ENCODE data around the gene NPC1L1.

The NPC1L1 gene

GRCh38 chr7:44583146-44583865, 42.2 kb upstream of the NPC1L1 start:
- no peak for DNase-seq (ENCODE audit: low read depth in 1 of 2, low spot score in 1 of 2)
- Histone ChIP-seq H3K4me3 (replicated peaks; ENCODE audit: insufficient read depth, low read length) (no peak overlapping the region; the same call in 1 of the 2 replicates), H3K27me3 (ENCODE audit: insufficient read depth, poor library complexity, severe bottlenecking) (no peaks in the 10 kb centered on the region), H3K27ac (replicated peaks) (peak overlapping the region; percentile 80; the same call in 1 of the 2 replicates)
- TF ChIP-seq GABPA (IDR thresholded peaks at IDR 0.05; ENCODE audit: low read depth), result no peak
- TF ChIP-seq, protein P1, sequence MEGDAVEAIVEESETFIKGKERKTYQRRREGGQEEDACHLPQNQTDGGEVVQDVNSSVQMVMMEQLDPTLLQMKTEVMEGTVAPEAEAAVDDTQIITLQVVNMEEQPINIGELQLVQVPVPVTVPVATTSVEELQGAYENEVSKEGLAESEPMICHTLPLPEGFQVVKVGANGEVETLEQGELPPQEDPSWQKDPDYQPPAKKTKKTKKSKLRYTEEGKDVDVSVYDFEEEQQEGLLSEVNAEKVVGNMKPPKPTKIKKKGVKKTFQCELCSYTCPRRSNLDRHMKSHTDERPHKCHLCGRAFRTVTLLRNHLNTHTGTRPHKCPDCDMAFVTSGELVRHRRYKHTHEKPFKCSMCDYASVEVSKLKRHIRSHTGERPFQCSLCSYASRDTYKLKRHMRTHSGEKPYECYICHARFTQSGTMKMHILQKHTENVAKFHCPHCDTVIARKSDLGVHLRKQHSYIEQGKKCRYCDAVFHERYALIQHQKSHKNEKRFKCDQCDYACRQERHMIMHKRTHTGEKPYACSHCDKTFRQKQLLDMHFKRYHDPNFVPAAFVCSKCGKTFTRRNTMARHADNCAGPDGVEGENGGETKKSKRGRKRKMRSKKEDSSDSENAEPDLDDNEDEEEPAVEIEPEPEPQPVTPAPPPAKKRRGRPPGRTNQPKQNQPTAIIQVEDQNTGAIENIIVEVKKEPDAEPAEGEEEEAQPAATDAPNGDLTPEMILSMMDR (IDR thresholded peaks at IDR 0.05; ENCODE audit: insufficient read depth, low read length), result no peak
- no peak for TF ChIP-seq SPI1 (IDR thresholded peaks at IDR 0.05; ENCODE audit: borderline replicate concordance, low read depth)
- TF ChIP-seq REST (IDR thresholded peaks at IDR 0.05; ENCODE audit: insufficient replicate concordance, low read depth), result no peak
- no peak for TF ChIP-seq POLR2AphosphoS5 (IDR thresholded peaks at IDR 0.05; ENCODE audit: low read depth)

GRCh38 chr7:44581879-44582603, 40.9 kb upstream of the NPC1L1 start, which contains the start of gene TMED4:
TSS of gene TMED4 (minus strand) at chr7:44582231. CDS start at chr7:44582206, 25 bp downstream.
- DNase-seq (ENCODE audit: low read depth in 1 of 2, low spot score in 1 of 2), result peak; percentile 98 to 99
- Histone ChIP-seq H3K27ac (replicated peaks) (peak within 1 kb of the TSS; percentile 84), H3K27me3 (ENCODE audit: insufficient read depth, poor library complexity, severe bottlenecking) (no peaks in the 10 kb centered on the region), H3K4me3 (replicated peaks; ENCODE audit: insufficient read depth, low read length) (peak within 1 kb of the TSS; percentile 76)
- TF ChIP-seq POLR2AphosphoS5 (IDR thresholded peaks at IDR 0.05; ENCODE audit: low read depth) (peak; percentile 73; the same call in 1 of the 2 replicates), SPI1 (IDR thresholded peaks at IDR 0.05; ENCODE audit: borderline replicate concordance, low read depth) (no peak)

- H3K4me3 ChIP-seq (replicated peaks; ENCODE audit: insufficient read depth, low read length), result peak overlapping the region; percentile 76
- peak overlapping the region; percentile 84 for H3K27ac ChIP-seq (replicated peaks)
- no peak; the same call in 1 of the 2 replicates for TF ChIP-seq POLR2AphosphoS5 (IDR thresholded peaks at IDR 0.05; ENCODE audit: low read depth)
- no peak for TF ChIP-seq SPI1 (IDR thresholded peaks at IDR 0.05; ENCODE audit: borderline replicate concordance, low read depth)
- TF ChIP-seq REST (IDR thresholded peaks at IDR 0.05; ENCODE audit: insufficient replicate concordance, low read depth), result no peak
- TF ChIP-seq, protein P1 (IDR thresholded peaks at IDR 0.05; ENCODE audit: insufficient read depth, low read length), result no peak
- TF ChIP-seq GABPA (IDR thresholded peaks at IDR 0.05; ENCODE audit: low read depth), result no peak
- peak in 1 of 2 experiments; percentile 55 for DNase-seq (ENCODE audit: low read depth in 1 of 2, low spot score in 1 of 2)
- no peaks in the 10 kb centered on the region for H3K27me3 ChIP-seq (ENCODE audit: insufficient read depth, poor library complexity, severe bottlenecking)
Measured at GRCh38 chr7:44580945-44581878, 40.1 kb upstream of the NPC1L1 start.
